ENCODE results near the gene ARL16.
A peak's percentile ranks its signal among the peaks of the same experiment; 100 is the strongest.

The ARL16 gene

DNA sequence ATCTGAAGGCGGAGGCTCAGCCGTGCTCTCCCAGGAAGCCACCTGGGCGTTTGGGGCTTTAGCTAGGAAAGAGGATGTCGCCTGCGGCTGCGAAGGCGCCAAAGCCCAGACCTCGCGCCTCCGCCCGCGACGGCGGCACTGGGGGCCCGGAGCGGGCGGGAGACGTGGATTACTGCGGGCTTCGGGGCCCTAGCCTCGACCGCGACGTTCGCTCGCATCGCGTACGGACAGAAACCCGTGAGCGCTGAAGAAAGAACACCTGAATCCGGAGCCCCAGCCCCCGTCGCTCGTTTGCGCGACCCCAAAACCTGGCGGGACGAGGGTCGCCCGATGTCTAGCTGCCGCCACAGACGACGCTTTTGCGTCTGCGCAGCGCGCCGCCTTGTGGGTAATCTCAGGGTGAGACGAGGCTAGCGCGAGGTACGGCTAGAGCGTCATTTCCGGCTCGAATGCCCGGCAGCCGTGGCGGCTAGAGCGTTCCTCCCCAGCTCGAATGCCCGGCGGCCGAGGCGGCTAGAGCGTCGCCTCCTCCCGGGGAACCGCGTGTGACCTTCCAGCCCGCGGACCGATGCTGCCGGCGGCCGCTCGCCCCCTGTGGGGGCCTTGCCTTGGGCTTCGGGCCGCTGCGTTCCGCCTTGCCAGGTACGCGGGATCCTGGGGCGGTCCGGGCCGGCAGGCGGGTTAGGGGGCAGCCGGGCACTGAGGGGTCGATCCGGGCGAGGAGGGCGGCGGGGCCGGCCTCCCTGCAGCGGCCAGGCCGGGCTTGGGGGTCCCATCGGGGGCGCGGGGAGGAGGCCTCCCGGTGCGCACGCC is 19.5 kb upstream of the ARL16 start, which contains the start of gene MRPL12:
Gene MRPL12, plus strand, starts transcription at position 434 of the 813 bp plus-strand sequence. Its CDS starts 135 bp downstream, at position 569.
- H3K36me3 ChIP-seq (ENCODE audit: control insufficient read depth, insufficient read depth, low read length) = peaks cover 39% of the 10 kb centered on the region
- no peaks in the 10 kb centered on the region for H3K27me3 ChIP-seq (replicated peaks; ENCODE audit: control insufficient read depth, insufficient read depth, low read length)
- peak within 1 kb of the TSS; percentile 82 for H3K4me3 ChIP-seq (replicated peaks; ENCODE audit: low read depth, low read length)
- DNase-seq (ENCODE audit: extremely low read depth, insufficient read length) = peak; percentile 89
- TF ChIP-seq, protein P1, sequence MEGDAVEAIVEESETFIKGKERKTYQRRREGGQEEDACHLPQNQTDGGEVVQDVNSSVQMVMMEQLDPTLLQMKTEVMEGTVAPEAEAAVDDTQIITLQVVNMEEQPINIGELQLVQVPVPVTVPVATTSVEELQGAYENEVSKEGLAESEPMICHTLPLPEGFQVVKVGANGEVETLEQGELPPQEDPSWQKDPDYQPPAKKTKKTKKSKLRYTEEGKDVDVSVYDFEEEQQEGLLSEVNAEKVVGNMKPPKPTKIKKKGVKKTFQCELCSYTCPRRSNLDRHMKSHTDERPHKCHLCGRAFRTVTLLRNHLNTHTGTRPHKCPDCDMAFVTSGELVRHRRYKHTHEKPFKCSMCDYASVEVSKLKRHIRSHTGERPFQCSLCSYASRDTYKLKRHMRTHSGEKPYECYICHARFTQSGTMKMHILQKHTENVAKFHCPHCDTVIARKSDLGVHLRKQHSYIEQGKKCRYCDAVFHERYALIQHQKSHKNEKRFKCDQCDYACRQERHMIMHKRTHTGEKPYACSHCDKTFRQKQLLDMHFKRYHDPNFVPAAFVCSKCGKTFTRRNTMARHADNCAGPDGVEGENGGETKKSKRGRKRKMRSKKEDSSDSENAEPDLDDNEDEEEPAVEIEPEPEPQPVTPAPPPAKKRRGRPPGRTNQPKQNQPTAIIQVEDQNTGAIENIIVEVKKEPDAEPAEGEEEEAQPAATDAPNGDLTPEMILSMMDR (IDR thresholded peaks at IDR 0.05; ENCODE audit: insufficient read depth, low read length, poor library complexity, severe bottlenecking) = no peak

DNA sequence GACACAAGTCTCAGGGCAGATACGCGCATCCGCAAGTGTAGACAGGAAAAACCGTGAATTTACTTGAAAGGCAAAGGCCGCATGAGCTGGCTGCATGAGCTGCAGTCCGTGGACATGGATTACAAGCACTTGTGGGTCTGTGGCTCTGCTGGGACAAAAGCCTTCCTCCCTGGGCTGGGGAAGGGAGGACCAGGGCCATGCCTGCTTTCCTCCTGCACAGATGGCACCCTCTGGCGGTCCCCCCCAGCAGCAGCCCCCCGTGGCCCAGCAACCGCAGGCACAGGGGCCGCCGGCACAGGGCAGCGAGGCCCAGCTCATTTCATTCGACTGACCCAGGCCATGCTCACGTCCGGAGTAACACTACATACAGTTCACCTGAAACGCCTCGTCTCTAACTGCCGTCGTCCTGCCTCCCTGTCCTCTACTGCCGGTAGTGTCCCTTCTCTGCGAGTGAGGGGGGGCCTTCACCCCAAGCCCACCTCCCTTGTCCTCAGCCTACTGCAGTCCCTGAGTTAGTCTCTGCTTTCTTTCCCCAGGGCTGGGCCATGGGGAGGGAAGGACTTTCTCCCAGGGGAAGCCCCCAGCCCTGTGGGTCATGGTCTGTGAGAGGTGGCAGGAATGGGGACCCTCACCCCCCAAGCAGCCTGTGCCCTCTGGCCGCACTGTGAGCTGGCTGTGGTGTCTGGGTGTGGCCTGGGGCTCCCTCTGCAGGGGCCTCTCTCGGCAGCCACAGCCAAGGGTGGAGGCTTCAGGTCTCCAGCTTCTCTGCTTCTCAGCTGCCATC is 17.9 kb upstream of the ARL16 start:
- DNase-seq (ENCODE audit: extremely low read depth, insufficient read length) = no peak
- TF ChIP-seq, protein P1 (IDR thresholded peaks at IDR 0.05; ENCODE audit: insufficient read depth, low read length, poor library complexity, severe bottlenecking) = peak; percentile 30
- peaks cover 34% of the 10 kb centered on the region for H3K36me3 ChIP-seq (ENCODE audit: control insufficient read depth, insufficient read depth, low read length)
- no peaks in the 10 kb centered on the region for H3K27me3 ChIP-seq (replicated peaks; ENCODE audit: control insufficient read depth, insufficient read depth, low read length)
- peak overlapping the region; percentile 82 for H3K4me3 ChIP-seq (replicated peaks; ENCODE audit: low read depth, low read length)

DNA sequence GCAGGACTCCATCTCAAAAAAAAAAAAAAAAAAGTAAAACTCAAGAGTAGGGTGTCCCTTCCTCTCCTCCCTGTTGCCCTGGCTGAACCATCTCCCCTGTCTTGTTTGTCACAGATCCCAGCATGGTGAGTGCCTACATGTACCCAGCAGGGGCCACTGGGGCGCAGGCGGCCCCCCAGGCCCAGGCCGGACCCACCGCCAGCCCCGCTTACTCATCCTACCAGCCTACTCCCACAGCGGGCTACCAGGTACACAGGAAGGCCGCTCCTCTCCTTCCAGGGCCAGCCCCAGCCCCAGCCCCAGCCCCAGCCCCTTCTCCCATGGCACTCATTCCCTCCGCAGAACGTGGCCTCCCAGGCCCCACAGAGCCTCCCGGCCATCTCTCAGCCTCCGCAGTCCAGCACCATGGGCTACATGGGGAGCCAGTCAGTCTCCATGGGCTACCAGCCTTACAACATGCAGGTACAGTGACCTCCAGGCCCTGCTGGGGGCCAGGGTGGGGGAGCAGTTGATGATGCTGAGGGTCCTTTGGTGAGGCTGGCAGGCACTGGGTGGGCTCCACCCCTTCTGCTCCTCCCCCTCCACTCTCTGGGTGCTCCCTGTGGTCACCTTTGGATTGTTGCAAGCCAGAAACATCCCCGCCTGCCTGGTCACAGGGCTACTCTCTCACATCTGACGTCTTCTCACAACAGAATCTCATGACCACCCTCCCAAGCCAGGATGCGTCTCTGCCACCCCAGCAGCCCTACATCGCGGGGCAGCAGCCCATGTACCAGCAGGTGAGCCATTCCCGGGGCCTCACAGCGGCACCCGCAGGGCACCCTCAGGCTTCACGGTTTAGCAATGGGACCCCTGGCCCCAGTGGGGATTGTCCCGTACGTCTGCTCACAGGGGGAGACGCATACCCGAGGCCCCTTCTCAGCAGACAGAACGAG is 17.0 kb upstream of the ARL16 start:
- DNase-seq (ENCODE audit: extremely low read depth, insufficient read length) = no peak
- Histone ChIP-seq H3K36me3 (ENCODE audit: control insufficient read depth, insufficient read depth, low read length) (peaks cover 38% of the 10 kb centered on the region), H3K27me3 (replicated peaks; ENCODE audit: control insufficient read depth, insufficient read depth, low read length) (no peaks in the 10 kb centered on the region), H3K4me3 (replicated peaks; ENCODE audit: low read depth, low read length) (no peak overlapping the region; the same call in 1 of the 2 replicates)
- TF ChIP-seq, protein P1 (IDR thresholded peaks at IDR 0.05; ENCODE audit: insufficient read depth, low read length, poor library complexity, severe bottlenecking) = no peak

DNA sequence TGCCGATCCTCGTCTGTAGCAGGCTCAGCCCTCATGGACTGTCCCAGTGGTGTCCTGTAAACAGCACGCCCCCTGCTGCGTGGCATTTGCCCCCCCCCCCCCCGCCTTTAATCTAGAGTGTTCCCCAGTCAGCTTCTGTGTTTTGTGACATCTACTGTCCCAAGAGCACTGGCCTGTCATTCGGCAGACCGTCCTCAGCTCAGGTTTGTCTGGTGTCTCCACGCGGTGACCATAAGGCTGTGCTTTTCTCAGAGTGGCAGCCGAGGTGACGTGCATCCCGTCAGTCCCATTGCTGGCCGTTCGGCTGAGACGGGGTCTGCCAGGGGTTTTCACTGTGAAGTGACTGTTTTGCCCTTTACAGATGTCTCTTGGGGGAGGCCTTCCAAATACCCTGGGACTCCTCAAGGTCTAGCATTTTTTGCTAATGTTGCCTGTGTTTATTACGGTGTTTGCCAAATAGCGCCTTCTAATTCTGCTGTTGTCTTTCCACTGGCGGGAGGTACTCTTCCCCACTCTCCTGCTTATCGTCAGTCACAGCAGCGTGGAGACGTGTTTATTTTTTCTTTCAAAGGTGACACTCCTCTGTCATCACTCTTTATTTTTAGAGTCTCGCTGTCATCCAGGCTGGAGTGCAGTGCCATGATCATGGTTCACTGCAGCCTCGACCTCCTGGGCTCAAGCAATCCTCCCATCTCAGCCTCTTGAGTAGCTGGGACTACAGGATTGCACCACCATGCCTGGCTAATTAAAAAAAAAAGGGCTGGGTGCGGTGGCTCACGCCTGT is 13.9 kb upstream of the ARL16 start:
- TF ChIP-seq, protein P1 (IDR thresholded peaks at IDR 0.05; ENCODE audit: insufficient read depth, low read length, poor library complexity, severe bottlenecking) = no peak
- DNase-seq (ENCODE audit: extremely low read depth, insufficient read length) = no peak
- no peak overlapping the region for H3K4me3 ChIP-seq (replicated peaks; ENCODE audit: low read depth, low read length)
- peaks cover 52% of the 10 kb centered on the region for H3K36me3 ChIP-seq (ENCODE audit: control insufficient read depth, insufficient read depth, low read length)
- H3K27me3 ChIP-seq (replicated peaks; ENCODE audit: control insufficient read depth, insufficient read depth, low read length) = no peaks in the 10 kb centered on the region
